ENCODE results near the gene TRUB1. TPM values are rescaled to one million over a fixed set of nuclear protein-coding genes. Genes with fewer than 3 reads are reported as not detected.

TRUB1 gene
- total and polyA plus RNA-seq, 2 donors = 12.1 to 22.2 TPM

GRCh38 chr10:114917459-114917858 is 20.5 kb upstream of the TRUB1 start:
- H3K27me3 ChIP-seq (ENCODE audit: control insufficient read depth in 2 of 2, insufficient read depth in 1 of 2, low read length in 1 of 2) = no peaks in the 10 kb centered on the region
- no peak overlapping the region for H3K4me3 ChIP-seq (ENCODE audit: low read length in 2 of 2)
- DNase-seq (ENCODE audit: low read depth in 6 of 9, low spot score in 9 of 9) = no peak
- 98% methylated on average over 1 of the region's 1 CpG for WGBS
- H3K9me3 ChIP-seq (ENCODE audit: control insufficient read depth in 2 of 2, insufficient read depth in 1 of 2, low read length in 1 of 2) = no peaks in the 10 kb centered on the region
- H3K27ac ChIP-seq (ENCODE audit: low read depth in 1 of 2, low read length in 1 of 2) = no peak overlapping the region
- no peaks in the 10 kb centered on the region for H3K4me1 ChIP-seq (ENCODE audit: control insufficient read depth in 2 of 2, insufficient read depth in 2 of 2, low read length in 2 of 2)
- H3K36me3 ChIP-seq (ENCODE audit: control insufficient read depth in 2 of 2, insufficient read depth in 2 of 2, low read length in 1 of 2) = no peaks in the 10 kb centered on the region

GRCh38 chr10:114917927-114918672 is 19.9 kb upstream of the TRUB1 start:
- H3K9me3 ChIP-seq (ENCODE audit: control insufficient read depth in 2 of 2, insufficient read depth in 1 of 2, low read length in 1 of 2) = no peaks in the 10 kb centered on the region

GRCh38 chr10:114920459-114920858 is 17.5 kb upstream of the TRUB1 start:
- DNase-seq (ENCODE audit: low read depth in 6 of 9, low spot score in 9 of 9) = no peak
- H3K27me3 ChIP-seq (ENCODE audit: control insufficient read depth in 2 of 2, insufficient read depth in 1 of 2, low read length in 1 of 2) = no peaks in the 10 kb centered on the region
- 87% methylated on average over 1 of the region's 1 CpG for WGBS
- H3K4me3 ChIP-seq (ENCODE audit: low read length in 2 of 2) = no peak overlapping the region
- no peak overlapping the region for H3K27ac ChIP-seq (ENCODE audit: low read depth in 1 of 2, low read length in 1 of 2)
- H3K9me3 ChIP-seq (ENCODE audit: control insufficient read depth in 2 of 2, insufficient read depth in 1 of 2, low read length in 1 of 2) = no peaks in the 10 kb centered on the region
- H3K36me3 ChIP-seq (ENCODE audit: control insufficient read depth in 2 of 2, insufficient read depth in 2 of 2, low read length in 1 of 2) = no peaks in the 10 kb centered on the region
- no peaks in the 10 kb centered on the region for H3K4me1 ChIP-seq (ENCODE audit: control insufficient read depth in 2 of 2, insufficient read depth in 2 of 2, low read length in 2 of 2)

More at GRCh38 chr10:114917927-114918672, 19.9 kb upstream of the TRUB1 start:
- H3K4me1 ChIP-seq (ENCODE audit: control insufficient read depth in 2 of 2, insufficient read depth in 2 of 2, low read length in 2 of 2) = no peaks in the 10 kb centered on the region
- H3K36me3 ChIP-seq (ENCODE audit: control insufficient read depth in 2 of 2, insufficient read depth in 2 of 2, low read length in 1 of 2) = no peaks in the 10 kb centered on the region
- H3K27me3 ChIP-seq (ENCODE audit: control insufficient read depth in 2 of 2, insufficient read depth in 1 of 2, low read length in 1 of 2) = no peaks in the 10 kb centered on the region
- H3K27ac ChIP-seq (ENCODE audit: low read depth in 1 of 2, low read length in 1 of 2) = no peak overlapping the region
- no peak for DNase-seq (ENCODE audit: low read depth in 6 of 9, low spot score in 9 of 9)
- H3K4me3 ChIP-seq (ENCODE audit: low read length in 2 of 2) = no peak overlapping the region
- 84% methylated on average over 3 of the region's 3 CpGs for WGBS

GRCh38 chr10:114922003-114922402 is 16.0 kb upstream of the TRUB1 start:
- 92% methylated on average over 4 of the region's 4 CpGs for WGBS
- no peaks in the 10 kb centered on the region for H3K9me3 ChIP-seq (ENCODE audit: control insufficient read depth in 2 of 2, insufficient read depth in 1 of 2, low read length in 1 of 2)
- no peak for DNase-seq (ENCODE audit: low read depth in 6 of 9, low spot score in 9 of 9)
- H3K4me1 ChIP-seq (ENCODE audit: control insufficient read depth in 2 of 2, insufficient read depth in 2 of 2, low read length in 2 of 2) = no peaks in the 10 kb centered on the region
- H3K27ac ChIP-seq (ENCODE audit: low read depth in 1 of 2, low read length in 1 of 2) = no peak overlapping the region
- no peak overlapping the region for H3K4me3 ChIP-seq (ENCODE audit: low read length in 2 of 2)
- no peaks in the 10 kb centered on the region for H3K36me3 ChIP-seq (ENCODE audit: control insufficient read depth in 2 of 2, insufficient read depth in 2 of 2, low read length in 1 of 2)
- no peaks in the 10 kb centered on the region for H3K27me3 ChIP-seq (ENCODE audit: control insufficient read depth in 2 of 2, insufficient read depth in 1 of 2, low read length in 1 of 2)

GRCh38 chr10:114923551-114923950 is 14.4 kb upstream of the TRUB1 start:
- DNase-seq (ENCODE audit: low read depth in 6 of 9, low spot score in 9 of 9) = no peak
- no peaks in the 10 kb centered on the region for H3K27me3 ChIP-seq (ENCODE audit: control insufficient read depth in 2 of 2, insufficient read depth in 1 of 2, low read length in 1 of 2)
- no peaks in the 10 kb centered on the region for H3K4me1 ChIP-seq (ENCODE audit: control insufficient read depth in 2 of 2, insufficient read depth in 2 of 2, low read length in 2 of 2)
- no peaks in the 10 kb centered on the region for H3K9me3 ChIP-seq (ENCODE audit: control insufficient read depth in 2 of 2, insufficient read depth in 1 of 2, low read length in 1 of 2)
- no peak overlapping the region for H3K4me3 ChIP-seq (ENCODE audit: low read length in 2 of 2)
- no peak overlapping the region for H3K27ac ChIP-seq (ENCODE audit: low read depth in 1 of 2, low read length in 1 of 2)
- WGBS = 95% methylated on average over 2 of the region's 2 CpGs
- no peaks in the 10 kb centered on the region for H3K36me3 ChIP-seq (ENCODE audit: control insufficient read depth in 2 of 2, insufficient read depth in 2 of 2, low read length in 1 of 2)

GRCh38 chr10:114925587-114926586 is 12.1 kb upstream of the TRUB1 start:
- Histone ChIP-seq H3K27ac (ENCODE audit: low read depth in 1 of 2, low read length in 1 of 2) (no peak overlapping the region), H3K27me3 (ENCODE audit: control insufficient read depth in 2 of 2, insufficient read depth in 1 of 2, low read length in 1 of 2) (no peaks in the 10 kb centered on the region), H3K4me1 (ENCODE audit: control insufficient read depth in 2 of 2, insufficient read depth in 2 of 2, low read length in 2 of 2) (no peaks in the 10 kb centered on the region), H3K9me3 (ENCODE audit: control insufficient read depth in 2 of 2, insufficient read depth in 1 of 2, low read length in 1 of 2) (no peaks in the 10 kb centered on the region), H3K4me3 (ENCODE audit: low read length in 2 of 2) (no peak overlapping the region), H3K36me3 (ENCODE audit: control insufficient read depth in 2 of 2, insufficient read depth in 2 of 2, low read length in 1 of 2) (no peaks in the 10 kb centered on the region)
- no peak for DNase-seq (ENCODE audit: low read depth in 6 of 9, low spot score in 9 of 9)
- 78% methylated on average over 3 of the region's 3 CpGs for WGBS

- H3K9me3 ChIP-seq (ENCODE audit: control insufficient read depth in 2 of 2, insufficient read depth in 1 of 2, low read length in 1 of 2) = peaks cover 0 to 4% of the 10 kb centered on the region in 2 donors
- no peak overlapping the region for H3K27ac ChIP-seq (ENCODE audit: low read depth in 1 of 2, low read length in 1 of 2)
- no peak overlapping the region for H3K4me3 ChIP-seq (ENCODE audit: low read length in 2 of 2)
- H3K4me1 ChIP-seq (ENCODE audit: control insufficient read depth in 2 of 2, insufficient read depth in 2 of 2, low read length in 2 of 2) = no peaks in the 10 kb centered on the region
- no peaks in the 10 kb centered on the region for H3K36me3 ChIP-seq (ENCODE audit: control insufficient read depth in 2 of 2, insufficient read depth in 2 of 2, low read length in 1 of 2)
- 86% methylated on average over 2 of the region's 2 CpGs for WGBS
- H3K27me3 ChIP-seq (ENCODE audit: control insufficient read depth in 2 of 2, insufficient read depth in 1 of 2, low read length in 1 of 2) = no peaks in the 10 kb centered on the region
- no peak for DNase-seq (ENCODE audit: low read depth in 6 of 9, low spot score in 9 of 9)
Observed at GRCh38 chr10:114928818-114929217, 9.2 kb upstream of the TRUB1 start.

GRCh38 chr10:114930320-114930719 is 7.7 kb upstream of the TRUB1 start:
- no peaks in the 10 kb centered on the region for H3K4me1 ChIP-seq (ENCODE audit: control insufficient read depth in 2 of 2, insufficient read depth in 2 of 2, low read length in 2 of 2)
- H3K4me3 ChIP-seq (ENCODE audit: low read length in 2 of 2) = no peak overlapping the region
- no peaks in the 10 kb centered on the region for H3K36me3 ChIP-seq (ENCODE audit: control insufficient read depth in 2 of 2, insufficient read depth in 2 of 2, low read length in 1 of 2)
- WGBS = 89% methylated on average over 4 of the region's 4 CpGs
- no peak for DNase-seq (ENCODE audit: low read depth in 6 of 9, low spot score in 9 of 9)
- H3K9me3 ChIP-seq (ENCODE audit: control insufficient read depth in 2 of 2, insufficient read depth in 1 of 2, low read length in 1 of 2) = peaks cover 0 to 4% of the 10 kb centered on the region in 2 donors
- H3K27me3 ChIP-seq (ENCODE audit: control insufficient read depth in 2 of 2, insufficient read depth in 1 of 2, low read length in 1 of 2) = no peaks in the 10 kb centered on the region
- no peak overlapping the region for H3K27ac ChIP-seq (ENCODE audit: low read depth in 1 of 2, low read length in 1 of 2)

GRCh38 chr10:114931072-114931679 is 6.8 kb upstream of the TRUB1 start:
- Histone ChIP-seq H3K27ac (ENCODE audit: low read depth in 1 of 2, low read length in 1 of 2) (no peak overlapping the region), H3K4me1 (ENCODE audit: control insufficient read depth in 2 of 2, insufficient read depth in 2 of 2, low read length in 2 of 2) (no peaks in the 10 kb centered on the region), H3K4me3 (ENCODE audit: low read length in 2 of 2) (no peak overlapping the region), H3K27me3 (ENCODE audit: control insufficient read depth in 2 of 2, insufficient read depth in 1 of 2, low read length in 1 of 2) (no peaks in the 10 kb centered on the region), H3K36me3 (ENCODE audit: control insufficient read depth in 2 of 2, insufficient read depth in 2 of 2, low read length in 1 of 2) (no peaks in the 10 kb centered on the region), H3K9me3 (ENCODE audit: control insufficient read depth in 2 of 2, insufficient read depth in 1 of 2, low read length in 1 of 2) (peaks cover 0 to 4% of the 10 kb centered on the region in 2 donors)
- DNase-seq (ENCODE audit: low read depth in 6 of 9, low spot score in 9 of 9) = no peak
- WGBS = 94% methylated on average over 2 of the region's 2 CpGs
